GM12892 (cell line): ENCODE measurements around the gene SECTM1. TPM values are rescaled to one million over a fixed set of nuclear protein-coding genes. Genes with fewer than 3 reads are reported as not detected.
A peak's percentile ranks its signal among the peaks of the same experiment; 100 is the strongest.
"Not testable (repeated sequence)": the region's sequence is repeated elsewhere in the genome, so short reads cannot be mapped to it uniquely, and the experiment has no call there.

Experiments
- DNase-seq: peaks from one replicate; pipeline ENCODE4 v3.0.0; 2011; ENCODE audit not compliant: insufficient read length
- FAIRE-seq: peaks from 2 replicates; lab custom pipeline; 2011; peaks lifted over from hg19 to GRCh38; lab: Jason Lieb, UNC
- POLR2A ChIP-seq: IDR thresholded peaks from 2 replicates; pipeline ENCODE4 v1.6.1; 2011; ENCODE audit warnings: low read depth, low read length, control low read depth
- POLR2AphosphoS5 ChIP-seq: IDR thresholded peaks from 2 replicates; pipeline ENCODE4 v1.6.1; 2011; ENCODE audit warnings: low read depth, low read length, control low read depth
- TAF1 ChIP-seq: IDR thresholded peaks from 2 replicates; pipeline ENCODE4 v1.6.1; 2011; ENCODE audit warnings: low read depth, mild to moderate bottlenecking, control low read depth, low read length, borderline replicate concordance
- polyA plus RNA-seq: library from polyadenylated mRNA; unstranded; fragments of >200 nt; gene quantifications from one replicate; pipeline ENCODE4 v1.2.1, GENCODE V29; 2012; ENCODE audit warnings: missing spikeins, inconsistent platforms; ENCODE audit not compliant: missing spikeins

Gene SECTM1
- not detected for polyA plus RNA-seq

- TF ChIP-seq POLR2AphosphoS5, result no peak
- no peak for TF ChIP-seq POLR2A
- TF ChIP-seq TAF1, result no peak
- no peak for DNase-seq
- no peak for FAIRE-seq
Observed at GRCh38 chr17:82333279-82334171, at the start of gene SECTM1. Gene SECTM1 (minus strand): TSS chr17:82333766. CDS start chr17:82327240, 6,526 bp downstream.

GRCh38 chr17:82382933-82383255 lies 49.3 kb upstream of the SECTM1 start:
- TF ChIP-seq TAF1 (no peak), POLR2A (no peak), POLR2AphosphoS5 (no peak)
- no peak for FAIRE-seq
- no peak for DNase-seq

- FAIRE-seq, DNase-seq: not testable (repeated sequence)
Observed at GRCh38 chr17:82382220-82382932, 48.8 kb upstream of the SECTM1 start.

DNA sequence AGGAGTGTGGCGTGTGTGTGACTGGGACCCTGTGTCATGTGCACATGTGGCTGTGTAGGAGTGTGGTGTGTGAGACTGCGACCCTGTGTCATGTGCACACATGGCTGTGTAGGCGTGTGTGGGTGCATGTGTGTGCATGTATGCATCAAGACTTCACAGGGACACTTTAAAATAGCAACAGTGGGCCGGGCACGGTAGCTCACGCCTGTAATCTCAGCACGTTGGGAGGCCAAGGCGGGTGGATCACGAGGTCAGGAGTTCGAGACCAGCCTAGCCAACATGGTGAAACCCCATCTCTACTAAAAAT lies 48.1 kb upstream of the SECTM1 start:
- not testable (repeated sequence) for DNase-seq, FAIRE-seq

DNA sequence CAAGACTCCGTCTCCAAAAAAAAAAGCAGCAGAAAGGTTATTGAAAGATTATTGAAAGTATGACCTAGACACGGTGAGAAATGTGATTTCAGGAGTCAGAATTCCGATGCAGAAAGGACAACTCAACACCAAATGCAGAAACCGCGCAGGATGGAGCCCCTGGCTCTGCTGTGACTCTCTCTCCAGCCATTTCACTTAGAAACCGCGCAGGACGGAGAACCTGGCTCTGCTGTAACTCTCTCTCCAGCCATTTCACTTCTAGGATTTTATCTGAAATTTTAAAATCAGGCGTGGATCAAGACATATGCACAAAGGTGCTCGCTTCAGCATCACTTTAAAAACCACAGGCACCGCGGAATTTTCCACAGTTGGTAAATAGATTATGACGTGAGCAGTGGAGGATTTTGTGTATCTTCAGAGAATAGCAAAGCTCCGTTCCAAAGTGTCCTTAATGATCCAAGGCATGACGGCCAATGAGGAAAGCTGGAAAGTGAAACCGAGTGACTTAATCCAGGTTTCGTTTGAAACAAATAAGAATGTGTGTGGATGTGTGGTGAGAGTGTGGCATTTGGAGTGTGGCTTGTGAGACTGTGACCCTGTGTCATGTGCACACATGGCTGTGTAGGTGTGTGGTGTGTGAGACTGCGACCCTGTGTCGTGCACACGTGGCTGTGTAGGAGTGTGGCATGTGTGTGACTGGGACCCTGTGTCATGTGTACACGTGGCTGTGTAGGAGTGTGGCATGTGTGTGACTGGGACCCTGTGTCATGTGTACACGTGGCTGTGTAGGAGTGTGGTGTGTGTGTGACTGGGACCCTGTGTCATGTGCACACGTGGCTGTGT lies 47.5 kb upstream of the SECTM1 start:
- no peak for DNase-seq
- TF ChIP-seq POLR2A (no peak), POLR2AphosphoS5 (no peak; the same call in 1 of the 2 replicates), TAF1 (no peak)
- peak; percentile 83 for FAIRE-seq

DNA sequence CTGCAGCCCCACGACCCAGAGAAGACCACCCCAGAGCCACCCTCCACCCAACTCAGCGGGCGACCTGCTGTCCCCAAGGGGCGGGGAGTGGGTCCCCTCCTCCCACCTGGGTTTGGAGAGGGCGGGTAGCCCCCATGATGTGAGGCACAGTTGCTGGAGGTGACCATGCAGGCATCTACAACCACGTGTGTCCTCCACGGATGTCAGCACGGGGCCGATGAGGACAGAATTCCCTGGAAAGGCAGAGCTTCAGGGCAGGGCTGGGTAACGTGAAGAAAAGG lies 45.1 kb upstream of the SECTM1 start:
- TF ChIP-seq POLR2A, result no peak
- no peak for TF ChIP-seq TAF1
- TF ChIP-seq POLR2AphosphoS5, result no peak
- DNase-seq (no peak), FAIRE-seq (no peak)

DNA sequence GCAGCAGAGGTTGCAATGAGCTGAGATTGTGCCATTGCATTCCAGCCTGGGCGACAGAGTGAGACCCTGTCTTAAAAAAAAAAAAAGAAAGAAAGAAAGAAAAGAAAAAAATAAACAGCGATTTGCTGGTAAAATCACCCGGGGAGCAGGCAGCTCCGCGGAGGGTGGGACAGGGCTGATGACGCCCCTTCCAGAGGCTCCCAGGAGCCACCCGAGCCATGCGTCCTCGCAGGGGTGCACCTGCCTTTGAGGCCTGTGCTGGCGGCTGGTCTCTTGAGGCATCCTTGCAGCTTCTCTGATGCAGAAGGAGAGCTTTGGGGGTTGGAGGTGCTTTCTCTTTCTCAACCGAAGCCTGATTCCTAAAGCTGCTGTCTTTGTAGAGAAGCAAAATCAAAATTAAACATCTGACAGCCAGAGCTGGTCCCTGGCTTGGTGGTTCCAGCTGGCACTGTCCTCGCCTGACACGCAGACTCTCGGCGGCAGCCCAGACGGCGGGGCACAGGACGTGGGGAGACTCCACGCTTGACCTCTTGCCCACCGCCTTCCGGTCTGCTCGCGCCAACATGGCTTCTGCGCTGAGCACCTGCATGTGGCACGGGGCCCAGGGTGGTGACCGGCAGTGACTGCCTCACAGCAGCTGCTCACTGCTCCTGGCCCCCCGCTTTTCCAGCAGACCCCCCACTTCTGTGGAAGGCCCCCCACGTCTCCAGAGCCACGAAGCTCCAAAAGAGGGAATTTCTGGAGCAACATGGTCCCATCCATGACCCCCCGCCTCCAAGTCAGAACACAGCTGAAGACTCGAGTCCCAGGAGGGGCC lies 44.6 kb upstream of the SECTM1 start:
- TF ChIP-seq TAF1 (no peak), POLR2A (no peak), POLR2AphosphoS5 (no peak)
- FAIRE-seq (no peak), DNase-seq (no peak)

GRCh38 chr17:82377294-82377693 lies 43.7 kb upstream of the SECTM1 start:
- not testable (repeated sequence) for DNase-seq, FAIRE-seq

DNA sequence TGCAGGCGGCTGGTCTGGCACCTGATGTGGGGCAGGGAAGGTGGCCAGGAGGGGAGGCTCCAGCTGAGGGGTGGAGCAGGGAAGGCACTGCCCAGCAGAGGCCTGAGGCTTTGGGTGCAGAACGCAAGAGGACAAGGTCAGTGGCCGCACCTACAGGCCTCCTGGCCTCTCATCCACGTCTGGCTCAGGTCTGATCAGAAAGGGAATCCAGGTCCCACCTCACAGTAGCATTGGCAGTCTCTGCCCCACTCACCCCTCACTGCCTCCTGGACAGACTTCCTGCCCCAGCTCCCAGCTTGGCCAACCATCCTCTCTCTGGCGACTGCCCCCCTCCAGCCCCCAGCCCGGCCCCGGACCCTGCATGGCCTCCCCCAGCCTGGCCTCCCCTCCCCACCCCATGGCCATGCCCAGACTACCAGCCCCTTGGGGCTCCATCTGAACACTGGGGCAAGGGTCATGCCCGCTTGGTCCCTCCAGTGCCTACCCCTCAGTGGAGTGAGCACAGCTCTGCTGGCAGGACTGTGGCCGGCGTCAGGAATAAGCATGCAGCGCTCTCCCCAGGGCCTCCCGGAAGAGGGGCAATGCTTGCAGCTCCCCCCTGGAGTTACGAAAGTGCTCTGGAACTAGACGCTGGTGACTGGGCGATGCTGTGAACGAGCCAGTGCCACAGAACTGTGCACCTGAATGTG lies 42.6 kb upstream of the SECTM1 start:
- TF ChIP-seq POLR2AphosphoS5 (no peak), POLR2A (no peak), TAF1 (no peak)
- DNase-seq (no peak), FAIRE-seq (no peak)

DNA sequence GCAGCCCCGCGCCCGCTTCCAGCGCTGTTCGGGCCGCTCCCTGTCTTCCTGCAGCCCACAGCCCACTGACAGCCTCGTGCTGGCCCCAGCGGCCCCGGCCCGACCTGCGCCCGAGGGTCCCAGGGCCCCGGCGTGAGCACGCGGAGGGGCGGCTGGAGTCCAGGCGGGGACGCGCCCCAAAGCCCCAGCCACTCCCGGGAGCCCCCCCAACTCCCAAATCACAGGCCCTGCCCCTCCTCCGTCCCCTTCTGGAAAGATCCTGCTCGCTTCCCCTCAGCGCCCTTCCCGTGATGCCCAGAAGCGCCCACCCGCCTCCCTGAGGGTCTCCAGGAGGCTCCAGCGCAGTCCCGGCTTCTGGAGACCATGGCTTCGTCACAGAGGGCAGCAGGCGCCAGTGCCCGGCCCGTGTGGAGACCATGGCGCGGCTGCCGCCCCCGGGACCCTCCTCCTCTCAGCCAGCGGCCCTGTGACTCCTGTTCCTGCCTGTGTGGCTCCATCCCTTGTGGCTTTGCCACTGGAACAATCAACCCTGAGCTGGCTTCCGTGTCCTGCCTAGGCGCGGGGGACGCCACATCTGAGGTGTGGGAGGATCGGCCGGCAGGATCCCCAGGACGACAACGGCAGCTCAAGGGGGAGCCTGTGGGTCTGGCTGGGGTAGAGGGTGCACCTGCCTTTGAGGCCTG lies 41.9 kb upstream of the SECTM1 start:
- no peak for DNase-seq
- TF ChIP-seq TAF1 (no peak), POLR2AphosphoS5 (no peak)
- FAIRE-seq, result no peak

GRCh38 chr17:82374626-82375331 lies 41.2 kb upstream of the SECTM1 start:
- TF ChIP-seq TAF1, result no peak
- TF ChIP-seq POLR2A, result no peak
- TF ChIP-seq POLR2AphosphoS5, result no peak
- FAIRE-seq, result no peak
- no peak for DNase-seq
